ENCODE results near the gene FGA.

FGA gene

DNA sequence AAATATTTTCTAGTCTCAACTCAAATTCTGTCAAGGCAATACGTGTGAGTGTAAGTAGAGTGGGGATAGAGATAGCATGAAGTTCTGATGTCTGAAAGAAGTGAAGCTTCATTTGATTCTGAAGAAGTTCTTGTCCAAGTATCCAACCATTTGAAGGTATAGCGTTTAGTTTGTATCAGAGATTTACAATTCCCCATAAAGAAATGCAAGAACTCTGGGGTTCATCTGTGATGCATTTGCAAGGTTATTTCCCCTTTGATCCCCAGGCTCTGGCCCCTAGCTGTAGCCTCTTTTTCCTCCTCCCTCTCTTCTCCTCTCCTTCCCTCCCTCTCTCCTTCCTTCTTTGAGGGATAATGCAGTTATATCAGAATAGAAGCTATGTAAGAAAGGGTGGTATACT is 7.8 kb downstream of the FGA start:
- Histone ChIP-seq H3K36me3 (ENCODE audit: control insufficient read depth in 1 of 2, insufficient read depth in 2 of 2, low read length in 2 of 2) (no peaks in the 10 kb centered on the region), H3K9ac (ENCODE audit: low read depth in 1 of 2, low read length in 2 of 2) (no peak overlapping the region), H3K27ac (ENCODE audit: low read depth, low read length) (no peak overlapping the region), H3K4me3 (ENCODE audit: low read depth in 1 of 2, low read length in 2 of 2) (no peak overlapping the region), H3K4me1 (ENCODE audit: control insufficient read depth in 1 of 2, insufficient read depth in 2 of 2, low read length in 2 of 2) (no peaks in the 10 kb centered on the region), H3K9me3 (ENCODE audit: control insufficient read depth in 1 of 2, low read length in 2 of 2) (no peaks in the 10 kb centered on the region), H3K27me3 (ENCODE audit: control insufficient read depth in 1 of 2, insufficient read depth in 2 of 2, low read length in 2 of 2) (no peaks in the 10 kb centered on the region)

DNA sequence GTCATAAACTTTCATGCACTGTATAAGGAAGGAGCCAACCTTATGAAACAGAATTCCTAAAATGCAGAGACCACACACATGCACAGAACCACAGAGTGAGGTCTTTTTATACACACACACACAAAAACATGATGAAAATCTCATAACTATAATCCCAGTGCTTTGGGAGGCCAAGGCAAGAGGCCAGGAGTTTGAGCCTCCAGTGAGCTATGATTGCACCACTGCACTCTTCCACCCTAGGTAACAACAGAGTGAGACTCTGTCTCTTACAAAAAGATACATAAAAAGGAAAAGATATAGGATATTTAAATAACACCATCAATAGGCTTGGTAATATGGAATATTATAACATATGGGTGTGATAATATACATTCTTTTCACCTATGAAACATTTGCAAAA is 10.6 kb downstream of the FGA start:
- H3K27ac ChIP-seq (ENCODE audit: low read depth, low read length), result no peak overlapping the region
- H3K36me3 ChIP-seq (ENCODE audit: control insufficient read depth in 1 of 2, insufficient read depth in 2 of 2, low read length in 2 of 2), result no peaks in the 10 kb centered on the region
- H3K9ac ChIP-seq (ENCODE audit: low read depth in 1 of 2, low read length in 2 of 2), result no peak overlapping the region
- H3K4me3 ChIP-seq (ENCODE audit: low read depth in 1 of 2, low read length in 2 of 2), result no peak overlapping the region
- H3K27me3 ChIP-seq (ENCODE audit: control insufficient read depth in 1 of 2, insufficient read depth in 2 of 2, low read length in 2 of 2), result no peaks in the 10 kb centered on the region
- no peaks in the 10 kb centered on the region for H3K9me3 ChIP-seq (ENCODE audit: control insufficient read depth in 1 of 2, low read length in 2 of 2)
- no peaks in the 10 kb centered on the region for H3K4me1 ChIP-seq (ENCODE audit: control insufficient read depth in 1 of 2, insufficient read depth in 2 of 2, low read length in 2 of 2)

DNA sequence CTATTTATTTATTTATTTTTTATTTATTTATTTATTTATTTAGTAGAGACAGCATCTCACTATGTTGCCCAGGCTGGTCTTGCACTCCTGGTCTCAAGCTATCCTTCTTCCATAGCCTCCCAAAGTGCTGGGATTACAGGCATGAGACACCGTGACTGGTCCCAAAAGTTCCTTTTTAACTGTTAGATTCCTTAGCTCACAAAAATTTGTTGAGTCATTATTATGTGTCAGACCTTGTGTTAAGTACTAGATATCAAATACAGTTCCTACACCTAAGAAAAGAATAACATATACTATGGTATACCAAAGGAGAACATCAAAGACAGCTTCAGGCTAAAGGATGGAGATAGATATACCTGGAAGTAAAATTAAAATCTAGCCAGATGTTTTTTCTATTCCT is 11.6 kb downstream of the FGA start:
- H3K36me3 ChIP-seq (ENCODE audit: control insufficient read depth in 1 of 2, insufficient read depth in 2 of 2, low read length in 2 of 2), result no peaks in the 10 kb centered on the region
- no peaks in the 10 kb centered on the region for H3K4me1 ChIP-seq (ENCODE audit: control insufficient read depth in 1 of 2, insufficient read depth in 2 of 2, low read length in 2 of 2)
- no peaks in the 10 kb centered on the region for H3K27me3 ChIP-seq (ENCODE audit: control insufficient read depth in 1 of 2, insufficient read depth in 2 of 2, low read length in 2 of 2)
- no peak overlapping the region for H3K9ac ChIP-seq (ENCODE audit: low read depth in 1 of 2, low read length in 2 of 2)
- no peak overlapping the region for H3K27ac ChIP-seq (ENCODE audit: low read depth, low read length)
- H3K4me3 ChIP-seq (ENCODE audit: low read depth in 1 of 2, low read length in 2 of 2), result no peak overlapping the region
- no peaks in the 10 kb centered on the region for H3K9me3 ChIP-seq (ENCODE audit: control insufficient read depth in 1 of 2, low read length in 2 of 2)

DNA sequence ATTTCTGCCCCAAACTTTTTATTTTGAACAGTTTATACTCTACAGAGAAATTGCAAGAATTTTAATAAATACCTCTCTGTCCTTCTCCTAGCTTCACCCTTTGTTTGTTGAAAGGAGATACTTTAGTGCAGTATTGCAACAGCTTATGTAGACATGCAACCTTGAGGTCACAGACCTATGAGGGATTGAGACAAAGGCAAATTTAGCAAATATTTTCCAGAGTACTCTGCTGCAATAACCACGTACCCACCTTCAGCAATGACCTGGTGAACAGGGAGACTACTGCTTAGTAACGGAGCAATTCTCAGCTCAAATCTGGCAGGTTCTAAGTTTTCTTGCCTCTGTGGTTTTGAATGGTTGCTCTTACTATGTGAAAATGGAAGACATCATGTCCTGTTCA is 13.2 kb downstream of the FGA start:
- Histone ChIP-seq H3K27ac (ENCODE audit: low read depth, low read length) (no peak overlapping the region), H3K9ac (ENCODE audit: low read depth in 1 of 2, low read length in 2 of 2) (no peak overlapping the region), H3K4me3 (ENCODE audit: low read depth in 1 of 2, low read length in 2 of 2) (no peak overlapping the region), H3K27me3 (ENCODE audit: control insufficient read depth in 1 of 2, insufficient read depth in 2 of 2, low read length in 2 of 2) (no peaks in the 10 kb centered on the region), H3K36me3 (ENCODE audit: control insufficient read depth in 1 of 2, insufficient read depth in 2 of 2, low read length in 2 of 2) (no peaks in the 10 kb centered on the region), H3K4me1 (ENCODE audit: control insufficient read depth in 1 of 2, insufficient read depth in 2 of 2, low read length in 2 of 2) (no peaks in the 10 kb centered on the region), H3K9me3 (ENCODE audit: control insufficient read depth in 1 of 2, low read length in 2 of 2) (no peaks in the 10 kb centered on the region)

DNA sequence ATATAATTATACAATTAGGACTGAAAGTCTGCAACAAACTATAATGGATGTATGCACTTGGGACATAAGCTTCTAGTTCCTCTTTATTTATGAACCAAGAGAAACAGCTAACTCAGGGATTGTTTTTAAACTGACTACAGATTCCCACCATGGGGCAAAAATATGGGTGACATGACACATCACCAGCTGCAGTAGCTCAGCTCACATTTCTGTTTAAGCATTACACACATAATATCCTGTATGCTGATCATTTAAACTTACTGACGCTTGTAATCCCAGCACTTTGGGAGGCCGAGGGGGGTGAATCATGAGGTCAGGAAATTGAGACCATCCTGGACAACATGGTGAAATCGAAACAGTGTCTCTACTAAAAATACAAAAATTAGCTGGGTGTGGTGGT is 16.2 kb downstream of the FGA start:
- H3K27ac ChIP-seq (ENCODE audit: low read depth, low read length), result no peak overlapping the region
- H3K9ac ChIP-seq (ENCODE audit: low read depth in 1 of 2, low read length in 2 of 2), result no peak overlapping the region
- H3K27me3 ChIP-seq (ENCODE audit: control insufficient read depth in 1 of 2, insufficient read depth in 2 of 2, low read length in 2 of 2), result no peaks in the 10 kb centered on the region
- H3K9me3 ChIP-seq (ENCODE audit: control insufficient read depth in 1 of 2, low read length in 2 of 2), result no peaks in the 10 kb centered on the region
- no peak overlapping the region for H3K4me3 ChIP-seq (ENCODE audit: low read depth in 1 of 2, low read length in 2 of 2)
- H3K36me3 ChIP-seq (ENCODE audit: control insufficient read depth in 1 of 2, insufficient read depth in 2 of 2, low read length in 2 of 2), result no peaks in the 10 kb centered on the region
- no peaks in the 10 kb centered on the region for H3K4me1 ChIP-seq (ENCODE audit: control insufficient read depth in 1 of 2, insufficient read depth in 2 of 2, low read length in 2 of 2)

DNA sequence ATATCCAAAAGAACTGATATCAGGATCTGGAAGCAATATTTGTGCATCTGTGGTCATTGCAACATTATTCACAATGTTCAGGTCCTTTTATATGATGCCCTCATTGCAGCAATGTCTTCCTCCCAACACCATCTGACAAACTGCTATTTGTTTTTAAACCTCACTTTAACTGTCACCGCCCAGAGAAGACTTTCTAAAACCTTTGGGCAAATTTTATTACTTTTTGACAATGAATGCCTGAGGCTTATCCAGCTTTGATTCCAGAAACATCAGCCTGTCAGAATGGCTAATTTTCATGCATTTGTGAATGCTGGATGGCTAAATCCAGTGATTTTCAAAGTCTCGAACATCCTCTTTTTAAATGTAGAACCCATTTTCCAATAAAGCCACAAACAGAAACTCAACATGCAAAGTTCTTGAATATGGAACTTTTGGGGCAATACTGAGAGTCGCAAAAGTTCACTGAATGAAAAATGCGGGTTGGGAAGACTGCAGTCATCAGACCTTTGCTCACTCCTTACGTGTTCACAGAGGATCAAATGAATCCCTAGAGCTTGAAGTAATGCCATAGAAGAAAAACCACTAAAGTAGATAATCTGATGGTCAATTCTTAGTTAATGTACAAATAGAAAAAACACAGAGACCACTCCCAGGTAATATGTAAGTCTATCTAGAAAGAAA is 17.2 kb downstream of the FGA start:
- H3K27ac ChIP-seq (ENCODE audit: low read depth, low read length), result no peak overlapping the region
- no peak overlapping the region for H3K4me3 ChIP-seq (ENCODE audit: low read depth in 1 of 2, low read length in 2 of 2)
- no peaks in the 10 kb centered on the region for H3K36me3 ChIP-seq (ENCODE audit: control insufficient read depth in 1 of 2, insufficient read depth in 2 of 2, low read length in 2 of 2)
- H3K9ac ChIP-seq (ENCODE audit: low read depth in 1 of 2, low read length in 2 of 2), result no peak overlapping the region
- H3K4me1 ChIP-seq (ENCODE audit: control insufficient read depth in 1 of 2, insufficient read depth in 2 of 2, low read length in 2 of 2), result no peaks in the 10 kb centered on the region
- no peaks in the 10 kb centered on the region for H3K27me3 ChIP-seq (ENCODE audit: control insufficient read depth in 1 of 2, insufficient read depth in 2 of 2, low read length in 2 of 2)
- no peaks in the 10 kb centered on the region for H3K9me3 ChIP-seq (ENCODE audit: control insufficient read depth in 1 of 2, low read length in 2 of 2)

DNA sequence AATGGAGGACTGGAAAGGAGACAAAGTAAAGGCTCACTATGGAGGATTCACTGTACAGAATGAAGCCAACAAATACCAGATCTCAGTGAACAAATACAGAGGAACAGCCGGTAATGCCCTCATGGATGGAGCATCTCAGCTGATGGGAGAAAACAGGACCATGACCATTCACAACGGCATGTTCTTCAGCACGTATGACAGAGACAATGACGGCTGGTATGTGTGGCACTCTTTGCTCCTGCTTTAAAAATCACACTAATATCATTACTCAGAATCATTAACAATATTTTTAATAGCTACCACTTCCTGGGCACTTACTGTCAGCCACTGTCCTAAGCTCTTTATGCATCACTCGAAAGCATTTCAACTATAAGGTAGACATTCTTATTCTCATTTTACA is 21.0 kb downstream of the FGA start:
- no peak overlapping the region for H3K4me3 ChIP-seq (ENCODE audit: low read depth in 1 of 2, low read length in 2 of 2)
- no peaks in the 10 kb centered on the region for H3K4me1 ChIP-seq (ENCODE audit: control insufficient read depth in 1 of 2, insufficient read depth in 2 of 2, low read length in 2 of 2)
- no peak overlapping the region for H3K27ac ChIP-seq (ENCODE audit: low read depth, low read length)
- no peaks in the 10 kb centered on the region for H3K36me3 ChIP-seq (ENCODE audit: control insufficient read depth in 1 of 2, insufficient read depth in 2 of 2, low read length in 2 of 2)
- H3K9ac ChIP-seq (ENCODE audit: low read depth in 1 of 2, low read length in 2 of 2), result no peak overlapping the region
- no peaks in the 10 kb centered on the region for H3K27me3 ChIP-seq (ENCODE audit: control insufficient read depth in 1 of 2, insufficient read depth in 2 of 2, low read length in 2 of 2)
- H3K9me3 ChIP-seq (ENCODE audit: control insufficient read depth in 1 of 2, low read length in 2 of 2), result no peaks in the 10 kb centered on the region

DNA sequence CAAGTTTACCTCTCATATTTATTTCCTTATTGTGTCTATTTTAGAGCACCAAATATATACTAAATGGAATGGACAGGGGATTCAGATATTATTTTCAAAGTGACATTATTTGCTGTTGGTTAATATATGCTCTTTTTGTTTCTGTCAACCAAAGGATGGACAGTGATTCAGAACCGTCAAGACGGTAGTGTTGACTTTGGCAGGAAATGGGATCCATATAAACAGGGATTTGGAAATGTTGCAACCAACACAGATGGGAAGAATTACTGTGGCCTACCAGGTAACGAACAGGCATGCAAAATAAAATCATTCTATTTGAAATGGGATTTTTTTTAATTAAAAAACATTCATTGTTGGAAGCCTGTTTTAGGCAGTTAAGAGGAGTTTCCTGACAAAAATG is 21.5 kb downstream of the FGA start:
- Histone ChIP-seq H3K27ac (ENCODE audit: low read depth, low read length) (no peak overlapping the region), H3K4me1 (ENCODE audit: control insufficient read depth in 1 of 2, insufficient read depth in 2 of 2, low read length in 2 of 2) (no peaks in the 10 kb centered on the region), H3K36me3 (ENCODE audit: control insufficient read depth in 1 of 2, insufficient read depth in 2 of 2, low read length in 2 of 2) (no peaks in the 10 kb centered on the region), H3K9ac (ENCODE audit: low read depth in 1 of 2, low read length in 2 of 2) (no peak overlapping the region), H3K27me3 (ENCODE audit: control insufficient read depth in 1 of 2, insufficient read depth in 2 of 2, low read length in 2 of 2) (no peaks in the 10 kb centered on the region), H3K4me3 (ENCODE audit: low read depth in 1 of 2, low read length in 2 of 2) (no peak overlapping the region), H3K9me3 (ENCODE audit: control insufficient read depth in 1 of 2, low read length in 2 of 2) (no peaks in the 10 kb centered on the region)

DNA sequence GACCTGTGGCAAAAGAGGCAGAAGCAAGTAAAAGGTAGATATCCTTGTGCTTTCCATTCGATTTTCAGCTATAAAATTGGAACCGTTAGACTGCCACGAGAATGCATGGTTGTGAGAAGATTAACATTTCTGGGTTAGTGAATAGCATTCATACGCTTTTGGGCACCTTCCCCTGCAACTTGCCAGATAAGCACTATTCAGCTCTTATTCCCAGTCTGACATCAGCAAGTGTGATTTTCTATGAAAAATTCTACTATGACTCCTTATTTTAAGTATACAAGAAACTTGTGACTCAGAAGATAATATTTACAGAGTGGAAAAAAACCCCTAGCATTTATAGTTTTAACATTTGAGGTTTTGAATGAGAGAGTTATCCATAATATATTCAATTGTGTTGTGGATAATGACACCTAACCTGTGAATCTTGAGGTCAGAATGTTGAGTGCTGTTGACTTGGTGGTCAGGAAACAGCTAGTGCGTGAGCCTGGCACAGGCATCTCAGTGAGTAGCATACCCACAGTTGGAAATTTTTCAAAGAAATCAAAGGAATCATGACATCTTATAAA is 23.8 kb downstream of the FGA start:
- no peaks in the 10 kb centered on the region for H3K4me1 ChIP-seq (ENCODE audit: control insufficient read depth in 1 of 2, insufficient read depth in 2 of 2, low read length in 2 of 2)
- no peak overlapping the region for H3K27ac ChIP-seq (ENCODE audit: low read depth, low read length)
- H3K36me3 ChIP-seq (ENCODE audit: control insufficient read depth in 1 of 2, insufficient read depth in 2 of 2, low read length in 2 of 2), result no peaks in the 10 kb centered on the region
- no peak overlapping the region for H3K9ac ChIP-seq (ENCODE audit: low read depth in 1 of 2, low read length in 2 of 2)
- H3K4me3 ChIP-seq (ENCODE audit: low read depth in 1 of 2, low read length in 2 of 2), result no peak overlapping the region
- H3K27me3 ChIP-seq (ENCODE audit: control insufficient read depth in 1 of 2, insufficient read depth in 2 of 2, low read length in 2 of 2), result no peaks in the 10 kb centered on the region
- no peaks in the 10 kb centered on the region for H3K9me3 ChIP-seq (ENCODE audit: control insufficient read depth in 1 of 2, low read length in 2 of 2)

DNA sequence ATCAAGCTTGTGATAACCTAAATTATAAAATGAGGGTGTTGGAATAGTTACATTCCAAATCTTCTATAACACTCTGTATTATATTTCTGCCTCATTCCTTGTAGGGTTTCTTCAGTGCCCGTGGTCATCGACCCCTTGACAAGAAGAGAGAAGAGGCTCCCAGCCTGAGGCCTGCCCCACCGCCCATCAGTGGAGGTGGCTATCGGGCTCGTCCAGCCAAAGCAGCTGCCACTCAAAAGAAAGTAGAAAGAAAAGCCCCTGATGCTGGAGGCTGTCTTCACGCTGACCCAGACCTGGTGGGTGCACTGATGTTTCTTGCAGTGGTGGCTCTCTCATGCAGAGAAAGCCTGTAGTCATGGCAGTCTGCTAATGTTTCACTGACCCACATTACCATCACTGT is 24.8 kb downstream of the FGA start:
- Histone ChIP-seq H3K27me3 (ENCODE audit: control insufficient read depth in 1 of 2, insufficient read depth in 2 of 2, low read length in 2 of 2) (no peaks in the 10 kb centered on the region), H3K9ac (ENCODE audit: low read depth in 1 of 2, low read length in 2 of 2) (no peak overlapping the region), H3K4me1 (ENCODE audit: control insufficient read depth in 1 of 2, insufficient read depth in 2 of 2, low read length in 2 of 2) (no peaks in the 10 kb centered on the region), H3K9me3 (ENCODE audit: control insufficient read depth in 1 of 2, low read length in 2 of 2) (no peaks in the 10 kb centered on the region), H3K36me3 (ENCODE audit: control insufficient read depth in 1 of 2, insufficient read depth in 2 of 2, low read length in 2 of 2) (no peaks in the 10 kb centered on the region), H3K4me3 (ENCODE audit: low read depth in 1 of 2, low read length in 2 of 2) (no peak overlapping the region), H3K27ac (ENCODE audit: low read depth, low read length) (no peak overlapping the region)
